Skeletal muscle cell (primary cell): ENCODE data around the gene SSH2.
"Not testable (repeated sequence)": the region's sequence is repeated elsewhere in the genome, so short reads cannot be mapped to it uniquely, and the experiment has no call there.

ENCODE experiments used
- DNase-seq: peaks from one replicate; pipeline ENCODE4 v3.0.0-alpha.2; 2010; ENCODE audit warnings: low read depth
- H3K4me3 ChIP-seq: 2 replicates; pipeline ENCODE4 v1.5.1; 2011; ENCODE audit warnings: low read depth, mild to moderate bottlenecking, control low read depth, low read length, moderate library complexity

The SSH2 gene

DNA sequence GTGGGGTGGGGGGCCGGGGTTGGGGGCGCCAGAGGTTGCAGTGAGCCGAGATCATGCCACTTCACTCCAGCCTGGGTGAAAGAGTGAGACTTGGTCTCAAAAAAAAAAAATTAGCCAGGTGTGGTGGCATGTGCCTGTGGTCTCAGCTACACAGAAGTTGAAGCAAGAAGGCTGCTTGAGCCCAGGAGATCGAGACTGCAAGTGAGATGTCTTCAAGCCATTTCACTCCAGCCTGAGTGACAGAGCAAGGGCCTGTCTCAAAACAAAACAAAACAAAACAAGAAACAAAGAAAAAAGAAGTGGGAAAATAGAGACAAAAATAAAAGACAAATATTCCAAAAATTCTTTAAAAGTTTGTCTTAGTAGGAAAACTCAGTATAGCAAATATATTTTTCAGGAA is 172.2 kb downstream of the SSH2 start:
- H3K4me3 ChIP-seq, result no peak overlapping the region
- DNase-seq, result no peak

DNA sequence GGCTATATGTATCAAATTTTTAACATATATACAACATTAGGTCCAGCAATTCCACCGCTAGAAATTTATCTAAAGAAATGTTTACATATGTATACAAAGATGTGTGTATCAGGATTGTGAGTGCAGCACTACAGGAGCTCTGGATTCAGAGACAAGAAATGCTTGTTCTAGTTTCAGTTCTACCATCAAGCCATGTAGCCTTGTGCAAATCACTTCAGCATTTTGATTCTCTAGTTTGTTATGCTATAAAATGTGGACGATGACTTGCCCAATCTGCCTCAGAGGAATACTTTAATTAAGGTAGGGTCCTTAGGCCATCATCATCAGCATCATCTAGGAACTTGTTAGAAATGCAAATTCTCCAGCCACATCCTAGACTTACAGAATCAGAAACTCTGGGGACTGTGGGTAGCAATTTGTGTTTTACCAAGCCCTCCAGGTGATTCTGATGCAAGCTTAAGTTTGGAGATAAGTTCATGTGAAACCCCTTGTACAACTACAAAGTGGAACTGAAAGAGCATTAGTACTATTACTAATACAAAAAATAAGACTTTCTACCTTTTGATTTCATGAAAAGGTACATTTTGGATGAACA is 176.1 kb downstream of the SSH2 start:
- DNase-seq, result no peak
- no peak overlapping the region for H3K4me3 ChIP-seq

DNA sequence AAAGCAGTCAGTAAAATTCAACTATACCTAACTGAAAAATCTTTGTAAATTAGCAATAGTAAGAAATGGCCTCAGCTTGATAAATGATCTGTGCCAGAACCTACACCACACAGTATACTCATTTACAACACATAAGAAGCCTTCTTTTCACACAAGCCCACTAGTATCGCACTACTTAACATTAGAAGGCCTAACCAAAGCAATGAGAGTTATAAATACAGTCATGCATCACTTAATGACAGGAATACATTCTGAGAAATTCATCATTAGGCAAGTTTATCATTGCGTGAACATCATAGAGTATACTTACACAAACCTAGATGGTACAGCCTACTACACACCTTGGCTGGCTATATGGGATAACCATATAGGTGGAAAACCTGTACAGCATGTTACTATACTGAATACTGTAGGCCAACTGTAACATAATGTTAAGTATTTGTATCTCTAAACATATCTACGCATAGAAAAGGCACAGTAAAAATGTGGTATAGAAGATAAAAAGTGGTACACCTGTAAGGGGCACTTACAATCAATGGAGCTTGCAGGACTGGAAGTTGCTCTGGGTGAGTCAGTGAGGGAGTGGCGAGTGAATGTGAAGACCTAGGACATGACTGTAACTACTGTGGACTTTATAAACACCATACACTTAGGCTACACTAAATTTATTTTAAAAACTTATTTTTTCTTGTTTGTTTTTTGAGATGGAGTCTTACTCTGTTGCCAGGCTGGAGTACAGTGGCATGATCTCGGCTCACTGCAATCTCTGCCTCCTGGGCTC is 180.8 kb downstream of the SSH2 start:
- no peak for DNase-seq
- H3K4me3 ChIP-seq, result no peak overlapping the region

DNA sequence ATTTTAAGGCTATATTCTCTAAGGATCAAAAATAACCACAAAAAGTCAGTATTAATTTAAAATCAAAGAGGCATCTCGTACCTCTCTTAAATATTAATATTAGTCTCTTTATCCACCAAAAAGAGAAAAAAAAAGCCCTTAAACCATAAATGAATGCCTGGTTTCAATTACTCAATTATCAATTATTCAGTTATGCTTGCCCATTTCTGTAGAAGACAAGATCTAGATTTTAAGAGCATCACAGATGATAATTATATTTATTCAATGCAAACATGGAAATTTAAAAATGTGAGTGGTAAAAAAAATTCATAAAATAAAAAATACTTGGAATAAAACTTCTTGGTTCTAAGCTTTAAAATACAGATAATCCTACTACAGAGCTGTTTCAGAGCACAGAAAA is 181.6 kb downstream of the SSH2 start:
- no peak for DNase-seq
- H3K4me3 ChIP-seq, result no peak overlapping the region

DNA sequence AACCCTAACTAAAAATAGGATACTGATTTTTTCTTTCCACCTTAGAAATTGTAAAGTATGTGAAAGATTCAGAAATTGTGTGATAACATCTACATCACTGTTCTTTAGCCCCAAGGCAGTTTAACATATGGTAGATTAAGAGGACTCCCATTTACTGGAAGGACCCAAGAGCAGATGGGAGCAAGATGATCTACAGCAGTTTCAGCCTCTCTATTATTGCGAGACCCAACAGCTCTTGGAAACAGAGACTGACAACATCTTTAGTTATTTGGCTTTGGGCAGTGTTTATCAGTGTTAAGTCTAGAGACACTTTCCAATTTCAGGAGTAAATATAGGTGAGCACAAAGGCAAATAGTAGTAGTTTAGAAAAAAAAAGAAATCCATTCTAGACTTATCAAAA is 182.4 kb downstream of the SSH2 start:
- no peak for DNase-seq
- H3K4me3 ChIP-seq, result no peak overlapping the region

DNA sequence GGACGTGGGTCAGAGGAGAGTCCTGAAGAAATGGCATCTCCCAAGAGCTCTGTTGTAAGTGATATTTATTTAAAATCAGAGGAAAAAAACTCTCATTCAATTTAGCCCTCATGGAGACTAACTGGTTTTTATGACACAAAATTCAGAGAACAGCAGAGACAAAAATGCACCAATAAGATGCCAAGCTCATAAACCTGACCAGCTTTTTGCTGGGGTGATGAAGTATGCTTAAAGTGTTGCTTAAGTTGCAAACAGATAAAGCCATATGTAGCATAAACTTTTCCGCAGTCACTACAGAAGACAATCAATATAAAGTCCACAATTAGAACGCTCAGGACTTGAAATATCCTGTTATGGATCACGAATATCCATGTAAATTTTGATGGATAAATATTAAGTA is 183.4 kb downstream of the SSH2 start:
- no peak for DNase-seq
- H3K4me3 ChIP-seq, result no peak overlapping the region

DNA sequence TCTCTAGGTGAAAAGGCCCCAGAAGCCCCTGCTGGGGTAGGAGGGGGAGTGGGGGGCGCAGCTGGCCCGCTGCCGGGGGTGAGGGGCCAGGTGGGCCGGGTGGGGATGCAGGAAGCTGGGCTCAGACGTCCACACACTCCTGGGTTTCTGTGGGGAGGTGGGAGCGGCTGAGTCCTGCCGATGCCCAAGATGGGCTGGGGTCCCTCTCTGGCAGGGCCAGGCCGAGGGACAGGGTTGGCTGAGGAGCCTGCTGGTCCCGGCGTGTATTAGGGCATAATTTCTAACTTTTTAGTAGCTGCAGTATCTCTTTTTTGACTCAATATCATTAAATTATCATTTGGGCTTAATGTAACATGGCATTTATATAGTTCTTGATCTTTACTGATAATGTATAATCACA is 185.9 kb downstream of the SSH2 start:
- DNase-seq, result no peak
- no peak overlapping the region for H3K4me3 ChIP-seq

DNA sequence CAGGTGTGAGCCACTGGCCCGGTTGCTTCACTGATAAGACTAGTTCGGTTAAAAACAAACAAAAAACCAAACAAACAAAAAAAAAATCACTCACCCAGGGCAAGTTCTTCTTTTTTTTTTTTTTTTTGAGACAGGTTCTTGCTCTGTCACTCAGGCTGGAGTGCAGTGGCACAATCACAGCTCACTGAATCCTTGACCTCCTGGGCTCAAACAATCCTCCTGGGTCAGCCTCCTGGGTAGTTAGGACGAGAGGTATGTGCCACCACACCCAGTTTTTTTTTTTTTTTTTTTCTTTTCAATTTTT is 187.9 kb downstream of the SSH2 start:
- no peak overlapping the region for H3K4me3 ChIP-seq
- no peak for DNase-seq

DNA sequence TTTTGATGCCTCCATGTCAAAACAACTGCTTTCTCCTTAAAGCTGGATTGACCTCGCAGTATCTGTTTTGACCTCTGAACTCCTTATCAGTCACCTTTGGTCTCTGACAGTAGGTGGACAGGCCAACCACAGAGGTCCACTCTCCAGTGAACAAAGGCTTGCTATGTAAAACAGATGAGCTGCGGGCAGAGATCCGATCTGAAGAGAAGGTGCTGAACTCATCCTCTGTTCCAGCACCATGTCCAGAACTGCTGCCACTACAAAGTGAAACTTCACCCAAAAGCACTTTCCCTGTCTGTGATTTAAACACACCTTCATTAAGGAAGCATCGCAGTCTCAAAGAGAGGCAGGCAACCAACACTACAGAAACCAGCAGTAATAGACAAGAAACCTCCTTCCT is 190.0 kb downstream of the SSH2 start:
- H3K4me3 ChIP-seq, result no peak overlapping the region
- no peak for DNase-seq

DNA sequence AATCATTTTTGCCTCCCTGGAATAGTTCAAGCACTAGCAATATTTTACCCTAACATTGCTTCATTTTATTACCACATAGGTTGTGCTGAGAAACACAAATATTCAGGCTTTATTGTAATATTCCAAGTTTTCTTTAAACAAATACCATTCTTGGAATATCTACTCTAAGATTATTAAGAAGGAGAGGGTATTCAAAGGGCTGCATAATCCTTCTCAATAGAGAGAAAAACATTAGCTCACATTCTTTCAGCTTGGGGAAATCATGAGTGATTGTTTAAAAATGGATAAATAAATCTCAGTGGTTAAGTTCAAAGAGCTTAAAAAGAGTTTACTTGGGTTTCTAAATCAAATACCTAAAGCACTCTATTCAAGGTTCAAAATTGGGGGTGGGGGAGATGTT is 195.4 kb downstream of the SSH2 start:
- no peak for DNase-seq
- no peak overlapping the region for H3K4me3 ChIP-seq

DNA sequence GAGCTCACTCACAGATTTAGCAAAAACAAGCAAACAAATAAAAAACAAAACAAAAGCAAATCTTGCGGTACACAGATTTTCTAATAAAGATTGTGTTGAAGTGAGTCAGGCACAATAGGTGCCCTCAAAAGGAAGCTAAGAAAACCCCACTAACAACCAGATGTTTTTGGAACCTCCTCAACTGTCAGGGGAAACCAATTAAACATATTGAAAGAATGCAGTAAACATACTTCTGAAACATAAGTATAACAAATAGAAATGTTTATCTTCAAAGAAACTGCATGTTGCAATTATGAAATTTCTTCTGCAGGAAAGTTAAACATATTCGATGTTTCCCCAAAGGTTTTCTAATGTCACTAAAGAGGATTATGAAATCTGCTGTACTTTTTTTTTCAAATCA is 196.9 kb downstream of the SSH2 start:
- no peak overlapping the region for H3K4me3 ChIP-seq
- no peak for DNase-seq

DNA sequence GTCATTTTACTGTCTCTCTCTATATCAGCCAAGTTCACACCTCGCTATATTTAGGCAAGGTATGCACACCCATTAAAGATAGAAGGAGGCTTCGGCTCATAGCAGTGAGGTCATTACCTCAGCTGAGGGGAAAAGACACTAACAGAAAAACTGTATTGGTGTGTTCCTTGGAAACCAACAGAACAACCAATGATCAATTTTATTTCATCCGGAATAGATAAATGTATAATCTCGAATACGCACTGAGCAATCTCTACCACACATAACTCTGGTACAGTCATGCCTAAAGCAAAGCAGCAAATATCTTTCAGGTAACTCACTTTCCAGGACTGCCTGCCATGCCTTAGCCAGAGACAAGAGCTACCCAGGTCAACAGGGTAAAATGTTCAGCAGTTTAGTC is 197.4 kb downstream of the SSH2 start:
- DNase-seq, result no peak
- H3K4me3 ChIP-seq, result no peak overlapping the region

DNA sequence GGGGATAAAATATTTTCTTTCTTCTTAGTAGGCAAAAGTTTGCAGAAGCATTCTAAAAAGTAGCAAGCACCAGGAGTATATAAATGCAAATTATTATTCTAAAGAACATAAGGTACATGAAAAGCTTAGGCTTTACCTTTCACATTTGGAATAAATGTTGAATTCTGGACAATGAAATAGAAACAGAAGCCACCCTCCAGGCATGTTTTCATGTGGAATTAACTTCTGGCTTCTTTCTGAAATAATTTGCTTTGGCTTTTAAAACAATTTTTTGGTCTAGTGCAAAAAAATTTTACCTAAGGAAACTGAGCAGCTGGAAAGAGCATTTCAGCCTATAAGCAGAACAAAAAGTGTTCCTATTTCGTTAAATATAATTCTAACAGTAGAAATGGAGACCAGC is 197.8 kb downstream of the SSH2 start:
- no peak overlapping the region for H3K4me3 ChIP-seq
- DNase-seq, result no peak

DNA sequence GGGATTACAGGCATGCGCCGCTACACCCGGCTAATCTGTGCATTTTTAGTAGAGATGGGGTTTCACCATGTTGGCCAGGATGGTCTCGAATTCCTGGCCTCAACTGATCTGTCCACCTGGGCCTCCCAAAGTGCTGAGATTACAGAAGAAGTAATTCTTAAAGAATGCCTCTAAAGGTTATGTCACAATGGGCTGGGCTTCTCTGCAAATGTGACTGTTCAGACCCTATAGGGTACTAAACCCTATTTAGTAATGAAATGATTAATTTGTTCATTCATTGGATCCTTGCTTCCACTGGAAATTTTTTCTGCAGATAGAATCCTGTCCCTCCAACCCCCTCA is 198.5 kb downstream of the SSH2 start:
- no peak for DNase-seq
- no peak overlapping the region for H3K4me3 ChIP-seq

DNA sequence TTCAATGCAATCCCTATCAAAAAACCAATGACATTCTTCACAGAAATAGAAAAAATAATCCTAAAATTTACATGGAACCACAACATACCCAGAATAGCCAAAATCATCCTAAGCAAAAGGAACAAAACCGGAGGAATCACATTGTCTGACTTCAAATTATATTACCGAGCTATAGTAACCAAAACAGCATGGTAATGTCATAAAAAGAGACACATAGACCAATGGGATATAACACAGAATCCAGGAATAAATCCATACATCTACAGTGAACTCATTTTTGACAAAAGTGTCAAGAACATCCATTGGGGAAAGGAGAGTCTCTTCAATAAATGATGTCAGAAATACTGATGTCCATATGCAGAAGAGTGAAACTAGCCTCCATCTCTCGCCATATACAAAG is 201.5 kb downstream of the SSH2 start:
- no peak for DNase-seq
- no peak overlapping the region for H3K4me3 ChIP-seq

DNA sequence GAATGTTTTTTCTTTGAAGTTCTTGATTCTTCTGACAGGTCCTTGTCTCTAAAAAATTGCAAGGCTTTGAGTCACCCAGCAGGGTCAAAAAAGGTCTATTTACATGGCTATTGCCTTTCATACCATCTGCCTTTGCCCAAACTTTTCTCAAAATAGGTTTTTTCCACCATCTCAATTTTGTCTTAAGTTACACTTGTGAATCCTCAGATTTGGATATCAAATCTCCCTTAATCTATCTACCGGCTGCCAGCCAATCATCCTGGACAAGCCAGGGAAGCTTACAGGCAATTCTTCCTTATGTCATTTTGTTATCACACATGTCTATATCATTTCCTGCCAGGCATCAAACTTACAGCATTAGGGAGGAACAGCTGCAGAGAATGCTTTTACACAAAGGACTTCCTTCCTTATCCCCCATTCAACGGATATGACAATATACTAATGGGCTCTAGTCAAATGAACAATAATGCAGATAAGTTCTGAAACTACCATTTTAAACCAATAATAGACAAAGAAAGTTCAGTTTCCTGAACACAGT is 203.2 kb downstream of the SSH2 start:
- no peak overlapping the region for H3K4me3 ChIP-seq
- DNase-seq, result no peak

DNA sequence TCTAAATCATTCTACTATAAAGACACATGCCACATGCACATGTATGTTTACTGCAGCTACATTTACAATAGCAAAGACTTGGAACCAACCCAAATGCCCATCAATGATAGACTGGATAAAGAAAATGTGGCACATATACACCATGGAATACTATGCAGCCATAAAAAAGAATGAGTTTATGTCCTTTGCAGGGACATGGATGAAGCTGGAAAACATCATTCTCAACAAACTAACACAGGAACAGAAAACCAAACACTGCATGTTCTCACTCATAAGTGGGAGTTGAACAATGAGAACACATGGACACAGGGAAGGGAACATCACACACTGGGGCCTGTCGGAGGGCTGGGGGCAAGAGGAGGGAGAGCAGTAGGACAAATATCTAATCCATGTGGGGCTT is 204.6 kb downstream of the SSH2 start:
- DNase-seq, H3K4me3 ChIP-seq: not testable (repeated sequence)

DNA sequence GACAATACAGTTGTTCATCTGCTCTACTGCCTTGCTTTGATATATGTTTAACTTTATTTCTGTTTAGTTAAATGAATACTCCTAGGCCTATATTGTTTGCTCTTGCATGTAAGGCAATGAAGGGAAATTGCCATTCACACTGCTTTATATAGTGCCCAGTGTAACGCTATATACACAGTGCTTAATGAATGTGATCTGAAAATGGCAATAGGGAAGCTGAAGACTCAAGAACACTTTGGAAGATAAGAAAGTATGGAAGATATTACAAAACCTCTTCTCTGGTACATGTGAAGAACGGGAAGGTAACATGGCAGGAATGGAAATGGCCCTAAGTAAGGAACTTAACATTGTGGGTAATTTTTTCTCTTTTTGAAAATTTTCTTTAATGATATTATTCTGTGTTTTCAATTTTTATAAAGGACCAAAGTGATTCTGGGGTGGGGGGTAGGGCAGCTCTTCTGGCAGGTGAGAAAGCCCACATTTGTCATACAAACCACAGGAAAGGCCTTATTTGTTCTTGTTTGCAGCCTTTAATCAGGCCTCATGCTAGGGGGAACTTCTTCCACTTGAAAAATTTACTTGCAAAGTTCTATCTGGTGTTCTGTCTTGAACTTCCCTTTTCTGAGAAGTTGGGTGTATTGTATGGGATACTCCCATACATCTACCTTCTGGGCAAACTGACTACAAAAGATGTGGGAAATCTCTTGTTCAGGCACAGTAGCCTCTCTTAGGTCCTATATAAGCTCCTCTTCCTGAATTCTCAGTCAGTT is 206.6 kb downstream of the SSH2 start:
- H3K4me3 ChIP-seq, result no peak overlapping the region
- no peak for DNase-seq

DNA sequence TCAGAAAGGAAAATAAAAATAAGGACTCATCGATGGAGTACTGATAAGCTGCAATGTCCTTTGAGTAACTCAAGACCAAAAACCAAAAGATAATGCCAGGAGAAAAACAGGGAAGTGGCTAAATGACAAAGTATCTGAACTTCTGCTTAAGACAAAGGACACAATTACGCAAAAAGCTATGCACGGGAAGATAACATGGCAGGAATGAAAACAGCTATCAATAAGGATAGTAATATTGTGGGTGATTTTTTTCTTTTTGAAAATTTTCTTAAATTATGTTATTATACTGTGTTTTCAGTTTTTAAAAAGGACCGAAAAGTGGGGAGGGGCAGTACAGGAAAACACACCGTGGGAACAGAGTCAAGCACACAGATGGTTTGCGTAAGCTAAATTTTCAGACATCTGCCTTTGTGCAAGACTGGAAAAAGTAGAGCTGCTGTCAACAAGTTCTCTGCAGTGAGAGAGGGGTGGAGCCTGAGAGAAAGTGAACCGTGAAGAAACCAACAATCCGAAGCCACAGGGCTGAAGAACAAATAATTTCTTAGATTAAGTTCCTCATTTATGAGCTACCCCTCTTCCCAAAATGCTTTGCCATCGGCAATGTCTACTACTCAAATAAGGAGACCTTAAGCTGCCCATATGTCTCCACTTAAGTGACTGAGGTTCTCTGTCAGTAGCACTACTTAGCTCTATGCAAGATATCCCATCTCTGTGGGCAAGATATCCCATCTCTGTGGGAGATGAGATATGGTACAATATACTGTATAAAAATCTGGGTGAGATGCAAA is 207.4 kb downstream of the SSH2 start:
- H3K4me3 ChIP-seq, result no peak overlapping the region
- peak; percentile 75 for DNase-seq

DNA sequence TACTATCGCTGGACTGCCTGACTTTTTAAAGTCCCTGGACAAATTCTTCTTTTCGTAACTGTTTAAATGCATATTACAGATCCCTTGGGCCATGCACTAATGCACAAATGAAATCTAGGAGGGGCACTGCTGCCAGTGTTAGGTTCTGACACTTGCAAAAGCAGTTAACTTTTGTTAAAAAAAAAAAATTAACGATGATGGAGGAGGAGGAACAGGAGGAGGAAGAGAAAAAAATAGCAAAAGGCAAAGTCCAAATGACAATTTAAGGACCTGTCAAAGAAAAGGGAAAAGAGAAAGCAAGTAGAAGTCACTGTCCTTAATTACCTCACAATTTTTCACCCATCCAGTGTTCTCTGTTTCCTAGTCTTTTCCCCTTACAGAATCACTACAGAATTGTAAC is 209.5 kb downstream of the SSH2 start:
- no peak for DNase-seq
- H3K4me3 ChIP-seq, result no peak overlapping the region
